Astrocyte (in vitro differentiated cells and primary cell): Measurements from ENCODE around the gene AMIGO3. TPM values are rescaled to one million over a fixed set of nuclear protein-coding genes. Genes with fewer than 3 reads are reported as not detected.
"Not testable (repeated sequence)": the region's sequence is repeated elsewhere in the genome, so short reads cannot be mapped to it uniquely, and the experiment has no call there.

Experiments
- DNase-seq: peaks from one replicate; pipeline ENCODE4 v3.0.0-alpha.2; 2010; ENCODE audit warnings: low read depth
- FAIRE-seq: peaks from 2 replicates; lab custom pipeline; 2011; peaks lifted over from hg19 to GRCh38; lab: Jason Lieb, UNC
- H2AFZ ChIP-seq: 2 replicates; pipeline ENCODE4 v1.6.0; 2012; ENCODE audit warnings: low read depth, low read length, inconsistent platforms
- H3K27ac ChIP-seq: 2 replicates; pipeline ENCODE4 v1.5.1; 2011; ENCODE audit warnings: low read depth, low read length, inconsistent platforms
- H3K27me3 ChIP-seq: 2 replicates; pipeline ENCODE4 v1.6.0; 2011; ENCODE audit warnings: low read length, inconsistent platforms; ENCODE audit not compliant: insufficient read depth
- H3K36me3 ChIP-seq: 2 replicates; pipeline ENCODE4 v1.5.1; 2011; ENCODE audit warnings: low read length, inconsistent platforms; ENCODE audit not compliant: insufficient read depth
- H3K4me1 ChIP-seq: 2 replicates; pipeline ENCODE4 v1.5.1; 2011; ENCODE audit warnings: low read length, inconsistent platforms; ENCODE audit not compliant: insufficient read depth
- H3K4me2 ChIP-seq: 2 replicates; pipeline ENCODE4 v1.6.0; 2012; ENCODE audit warnings: low read length, inconsistent platforms
- H3K4me3 ChIP-seq: 2 replicates; pipeline ENCODE4 v1.5.1; 2011; ENCODE audit warnings: low read depth, mild to moderate bottlenecking, low read length, inconsistent platforms; ENCODE audit not compliant: insufficient read depth
- H3K79me2 ChIP-seq: 2 replicates; pipeline ENCODE4 v1.6.0; 2012; ENCODE audit warnings: mild to moderate bottlenecking, low read length, inconsistent platforms; ENCODE audit not compliant: insufficient read depth
- H3K9ac ChIP-seq: 2 replicates; pipeline ENCODE4 v1.6.0; 2012; ENCODE audit warnings: mild to moderate bottlenecking, low read length, inconsistent platforms
- H3K9me3 ChIP-seq: 2 replicates; pipeline ENCODE4 v1.5.1; 2012; ENCODE audit warnings: low read depth, mild to moderate bottlenecking, low read length, inconsistent platforms; ENCODE audit not compliant: insufficient read depth
- H4K20me1 ChIP-seq: 2 replicates; pipeline ENCODE4 v1.6.0; 2012; ENCODE audit warnings: low read length, inconsistent platforms; ENCODE audit not compliant: insufficient read depth
- H3K27ac Mint-ChIP-seq: one replicate; pipeline ENCODE4 v1.8.0; 2021; ENCODE audit warnings: mild to moderate bottlenecking, mixed read lengths; ENCODE audit not compliant: unreplicated experiment
- H3K27me3 Mint-ChIP-seq: one replicate; pipeline ENCODE4 v1.8.0; 2021; ENCODE audit warnings: low read depth, mixed read lengths; ENCODE audit not compliant: unreplicated experiment
- H3K36me3 Mint-ChIP-seq: one replicate; pipeline ENCODE4 v1.8.0; 2021; ENCODE audit warnings: low read depth, mixed read lengths; ENCODE audit not compliant: unreplicated experiment
- H3K4me1 Mint-ChIP-seq: one replicate; pipeline ENCODE4 v1.8.0; 2021; ENCODE audit warnings: low read depth, mixed read lengths; ENCODE audit not compliant: unreplicated experiment
- H3K4me3 Mint-ChIP-seq: one replicate; pipeline ENCODE4 v1.8.0; 2021; ENCODE audit warnings: mild to moderate bottlenecking, moderate library complexity, mixed read lengths; ENCODE audit not compliant: unreplicated experiment
- H3K9me3 Mint-ChIP-seq: one replicate; pipeline ENCODE4 v1.8.0; 2021; ENCODE audit warnings: mild to moderate bottlenecking, mixed read lengths; ENCODE audit not compliant: unreplicated experiment
- CTCF ChIP-seq: IDR thresholded peaks from 2 replicates; pipeline ENCODE4 v1.5.1; 2011; ENCODE audit warnings: low read depth, mild to moderate bottlenecking, inconsistent platforms, low read length, moderate library complexity; ENCODE audit not compliant: insufficient read depth
- EZH2 ChIP-seq: IDR thresholded peaks from 2 replicates; pipeline ENCODE4 v1.6.1; 2012; ENCODE audit warnings: mild to moderate bottlenecking, low read length, inconsistent platforms; ENCODE audit not compliant: insufficient read depth
- total RNA-seq: library from RNA; stranded (reverse); gene quantifications from 2 replicates; pipeline ENCODE4 v1.2.1, GENCODE V29; 2021

Gene AMIGO3
- total RNA-seq, 1 donor from 2014 or later: 0.16 TPM

- peaks cover 3% of the 10 kb centered on the region for H3K27me3 ChIP-seq
- H3K36me3 ChIP-seq: no peaks in the 10 kb centered on the region
- H3K36me3 Mint-ChIP-seq: peaks cover 1% of the 10 kb centered on the region
- FAIRE-seq (no peak), DNase-seq (peak; percentile 85)
- H3K9me3 Mint-ChIP-seq: no peaks in the 10 kb centered on the region
- H3K4me3 ChIP-seq: peak within 1 kb of the TSS; percentile 67
- peak within 1 kb of the TSS; percentile 96 for H3K27ac Mint-ChIP-seq
- TF ChIP-seq CTCF: no peak
- no peak for TF ChIP-seq EZH2
- H3K4me1 Mint-ChIP-seq: peaks cover 5% of the 10 kb centered on the region
- peak within 1 kb of the TSS; percentile 54 for H3K27ac ChIP-seq
- H3K4me3 Mint-ChIP-seq: peak within 1 kb of the TSS; percentile 95
- H3K4me2 ChIP-seq: peak within 1 kb of the TSS; percentile 86
- peaks cover 11% of the 10 kb centered on the region for H3K4me1 ChIP-seq
- peak within 1 kb of the TSS; percentile 86 for H3K9ac ChIP-seq
- H3K9me3 ChIP-seq: no peaks in the 10 kb centered on the region
- H2AFZ ChIP-seq: peak within 1 kb of the TSS; percentile 95
- H3K27me3 Mint-ChIP-seq: no peaks in the 10 kb centered on the region
- peaks cover under 1% of the 10 kb centered on the region for H4K20me1 ChIP-seq
- H3K79me2 ChIP-seq: peaks cover 26% of the 10 kb centered on the region
Measured at GRCh38 chr3:49689046-49689907, 30.2 kb downstream of the AMIGO3 start, which contains the start of the genes MST1 and RNF123. Gene MST1 (minus strand): TSS chr3:49689474. CDS start chr3:49688691, 783 bp downstream. Gene RNF123 (plus strand): TSS chr3:49689557. CDS start chr3:49691166, 1,609 bp downstream.

- H4K20me1 ChIP-seq, FAIRE-seq, H3K27me3 Mint-ChIP-seq, H3K36me3 Mint-ChIP-seq, H3K4me1 Mint-ChIP-seq, H3K9me3 ChIP-seq, H3K9me3 Mint-ChIP-seq, H3K27me3 ChIP-seq, H3K36me3 ChIP-seq, DNase-seq: not testable (repeated sequence)
- Histone ChIP-seq H3K79me2 (peaks cover 22% of the 10 kb centered on the region), H3K4me2 (peak overlapping the region; percentile 86), H3K9ac (peak overlapping the region; percentile 86), H3K27ac (peak overlapping the region; percentile 54), H3K4me3 (peak overlapping the region; percentile 67), H3K4me1 (peaks cover 11% of the 10 kb centered on the region), H2AFZ (peak overlapping the region; percentile 95)
- Mint-ChIP-seq H3K4me3 (peak overlapping the region; percentile 95), H3K27ac (peak overlapping the region; percentile 96)
Measured at GRCh38 chr3:49688338-49689045, 31.0 kb downstream of the AMIGO3 start.

- not testable (repeated sequence) for H3K9ac ChIP-seq, H3K4me1 Mint-ChIP-seq, H2AFZ ChIP-seq, H3K27me3 Mint-ChIP-seq, H4K20me1 ChIP-seq, H3K4me3 ChIP-seq, H3K27ac ChIP-seq, H3K36me3 Mint-ChIP-seq, FAIRE-seq, H3K27me3 ChIP-seq, H3K9me3 Mint-ChIP-seq, DNase-seq, H3K9me3 ChIP-seq, H3K36me3 ChIP-seq
- Mint-ChIP-seq H3K4me3 (peak overlapping the region; percentile 73), H3K27ac (peak overlapping the region; percentile 58)
- Histone ChIP-seq H3K4me1 (peaks cover 11% of the 10 kb centered on the region), H3K4me2 (peak overlapping the region; percentile 74), H3K79me2 (peaks cover 20% of the 10 kb centered on the region)
Measured at GRCh38 chr3:49687424-49687795, 32.1 kb downstream of the AMIGO3 start.

- peak overlapping the region; percentile 58 for H3K27ac Mint-ChIP-seq
- peak overlapping the region; percentile 63 for H2AFZ ChIP-seq
Measured at GRCh38 chr3:49686769-49687423, 32.6 kb downstream of the AMIGO3 start.

More at GRCh38 chr3:49686769-49687423, 32.6 kb downstream of the AMIGO3 start:
- not testable (repeated sequence) for H3K36me3 ChIP-seq, H3K27me3 Mint-ChIP-seq, H3K4me1 Mint-ChIP-seq, H3K9me3 Mint-ChIP-seq, H3K36me3 Mint-ChIP-seq, H3K9me3 ChIP-seq, H3K27me3 ChIP-seq, FAIRE-seq, H3K27ac ChIP-seq, H4K20me1 ChIP-seq
- Histone ChIP-seq H3K79me2 (peaks cover 20% of the 10 kb centered on the region), H3K9ac (peak overlapping the region; percentile 31), H3K4me2 (peak overlapping the region; percentile 74), H3K4me3 (peak overlapping the region; percentile 10), H3K4me1 (peaks cover 11% of the 10 kb centered on the region)
- peak overlapping the region; percentile 73 for H3K4me3 Mint-ChIP-seq
- DNase-seq: peak; percentile 31
